Measurements from ENCODE around the gene SLCO3A1.

Gene SLCO3A1

GRCh38 chr15:92011611-92012367, 158.3 kb downstream of the SLCO3A1 start:
- no peak for DNase-seq

- DNase-seq, result peak; percentile 6 to 8
These were observed 158.8 kb downstream of the SLCO3A1 start for GRCh38 chr15:92012368-92012629.

- no peak for DNase-seq
These were observed 159.4 kb downstream of the SLCO3A1 start for GRCh38 chr15:92012881-92013280.

- DNase-seq, result no peak
These were observed 160.9 kb downstream of the SLCO3A1 start for GRCh38 chr15:92014281-92015030.

GRCh38 chr15:92017882-92018534, 164.5 kb downstream of the SLCO3A1 start:
- DNase-seq, result no peak

- DNase-seq, result no peak
These were observed 165.2 kb downstream of the SLCO3A1 start for GRCh38 chr15:92018535-92019239.

GRCh38 chr15:92019706-92020105, 166.2 kb downstream of the SLCO3A1 start:
- DNase-seq, result no peak

- DNase-seq, result no peak
These were observed 166.7 kb downstream of the SLCO3A1 start for GRCh38 chr15:92020207-92020606.

GRCh38 chr15:92020804-92021203, 167.3 kb downstream of the SLCO3A1 start:
- DNase-seq, result no peak

GRCh38 chr15:92021792-92022191, 168.3 kb downstream of the SLCO3A1 start:
- DNase-seq, result no peak

- DNase-seq, result no peak
These were observed 170.5 kb downstream of the SLCO3A1 start for GRCh38 chr15:92023965-92024364.

GRCh38 chr15:92025706-92026270, 172.3 kb downstream of the SLCO3A1 start:
- no peak for DNase-seq

- DNase-seq, result no peak
These were observed 174.8 kb downstream of the SLCO3A1 start for GRCh38 chr15:92028389-92028724.

GRCh38 chr15:92029767-92030166, 176.3 kb downstream of the SLCO3A1 start:
- DNase-seq, result no peak

- no peak for DNase-seq
These were observed 179.8 kb downstream of the SLCO3A1 start for GRCh38 chr15:92033314-92033713.

GRCh38 chr15:92033723-92034122, 180.2 kb downstream of the SLCO3A1 start:
- DNase-seq, result no peak

GRCh38 chr15:92034227-92034626, 180.7 kb downstream of the SLCO3A1 start:
- DNase-seq, result no peak

GRCh38 chr15:92035551-92035950, 182.0 kb downstream of the SLCO3A1 start:
- no peak for DNase-seq

- no peak for DNase-seq
These were observed 182.5 kb downstream of the SLCO3A1 start for GRCh38 chr15:92035961-92036360.

GRCh38 chr15:92037491-92037890, 184.0 kb downstream of the SLCO3A1 start:
- DNase-seq, result no peak

GRCh38 chr15:92040350-92040749, 186.8 kb downstream of the SLCO3A1 start:
- DNase-seq, result no peak

GRCh38 chr15:92041371-92041770, 187.9 kb downstream of the SLCO3A1 start:
- no peak for DNase-seq

GRCh38 chr15:92043283-92043682, 189.8 kb downstream of the SLCO3A1 start:
- no peak for DNase-seq

Measured in activated CD4-positive, alpha-beta T cell treated with anti-CD3 and anti-CD28 coated beads for 4 hours (primary cell).